ENCODE data around the gene MEDAG.

DNA sequence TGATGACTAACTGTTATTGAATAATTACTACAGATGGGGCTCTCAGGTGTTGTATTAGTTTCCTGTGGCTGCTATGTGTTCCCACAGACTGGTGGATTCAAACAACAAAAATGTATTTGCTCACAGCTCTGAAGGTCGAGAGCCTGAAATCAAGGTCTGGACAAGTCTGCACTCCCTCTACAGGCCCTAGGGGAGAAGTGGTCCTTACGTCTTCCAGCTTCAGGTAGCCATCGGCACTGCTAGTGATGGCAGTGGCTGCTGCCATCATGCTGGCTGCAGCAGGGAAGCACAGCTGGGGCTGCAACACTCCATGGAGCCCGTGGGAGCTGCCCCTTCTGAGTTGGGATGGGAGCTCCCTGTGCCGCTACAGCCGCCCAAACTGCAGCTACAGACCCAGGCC lies 28.3 kb downstream of the MEDAG start:
- TF ChIP-seq, protein P1, sequence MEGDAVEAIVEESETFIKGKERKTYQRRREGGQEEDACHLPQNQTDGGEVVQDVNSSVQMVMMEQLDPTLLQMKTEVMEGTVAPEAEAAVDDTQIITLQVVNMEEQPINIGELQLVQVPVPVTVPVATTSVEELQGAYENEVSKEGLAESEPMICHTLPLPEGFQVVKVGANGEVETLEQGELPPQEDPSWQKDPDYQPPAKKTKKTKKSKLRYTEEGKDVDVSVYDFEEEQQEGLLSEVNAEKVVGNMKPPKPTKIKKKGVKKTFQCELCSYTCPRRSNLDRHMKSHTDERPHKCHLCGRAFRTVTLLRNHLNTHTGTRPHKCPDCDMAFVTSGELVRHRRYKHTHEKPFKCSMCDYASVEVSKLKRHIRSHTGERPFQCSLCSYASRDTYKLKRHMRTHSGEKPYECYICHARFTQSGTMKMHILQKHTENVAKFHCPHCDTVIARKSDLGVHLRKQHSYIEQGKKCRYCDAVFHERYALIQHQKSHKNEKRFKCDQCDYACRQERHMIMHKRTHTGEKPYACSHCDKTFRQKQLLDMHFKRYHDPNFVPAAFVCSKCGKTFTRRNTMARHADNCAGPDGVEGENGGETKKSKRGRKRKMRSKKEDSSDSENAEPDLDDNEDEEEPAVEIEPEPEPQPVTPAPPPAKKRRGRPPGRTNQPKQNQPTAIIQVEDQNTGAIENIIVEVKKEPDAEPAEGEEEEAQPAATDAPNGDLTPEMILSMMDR (conservative IDR thresholded peaks at IDR 0.05; ENCODE audit: low read length), result no peak
- TF ChIP-seq EZH2phosphoT487 (IDR thresholded peaks at IDR 0.05; ENCODE audit: borderline replicate concordance, low read depth, low read length), result no peak
